ENCODE results near the gene IFNGR2.

DNA sequence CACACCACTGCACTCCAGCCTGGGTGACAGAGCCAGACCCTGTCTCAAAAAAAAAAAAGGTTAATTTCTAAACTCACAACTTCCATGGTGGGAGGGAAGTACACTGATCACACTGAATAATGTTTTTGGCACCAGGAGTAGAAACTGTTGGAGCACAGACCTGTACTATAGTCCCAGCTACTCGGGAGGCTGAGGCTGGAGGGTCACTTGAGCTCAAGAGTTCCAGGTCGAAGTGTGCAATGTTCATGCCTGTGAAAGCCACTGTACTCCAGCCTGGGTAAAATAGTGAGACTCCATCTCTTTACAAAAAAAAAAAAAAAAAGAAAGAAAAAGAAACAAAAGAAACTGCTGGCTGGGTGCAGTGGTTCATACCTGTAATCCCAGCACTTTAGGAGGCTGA is 41.3 kb downstream of the IFNGR2 start:
- TF ChIP-seq, protein P1, sequence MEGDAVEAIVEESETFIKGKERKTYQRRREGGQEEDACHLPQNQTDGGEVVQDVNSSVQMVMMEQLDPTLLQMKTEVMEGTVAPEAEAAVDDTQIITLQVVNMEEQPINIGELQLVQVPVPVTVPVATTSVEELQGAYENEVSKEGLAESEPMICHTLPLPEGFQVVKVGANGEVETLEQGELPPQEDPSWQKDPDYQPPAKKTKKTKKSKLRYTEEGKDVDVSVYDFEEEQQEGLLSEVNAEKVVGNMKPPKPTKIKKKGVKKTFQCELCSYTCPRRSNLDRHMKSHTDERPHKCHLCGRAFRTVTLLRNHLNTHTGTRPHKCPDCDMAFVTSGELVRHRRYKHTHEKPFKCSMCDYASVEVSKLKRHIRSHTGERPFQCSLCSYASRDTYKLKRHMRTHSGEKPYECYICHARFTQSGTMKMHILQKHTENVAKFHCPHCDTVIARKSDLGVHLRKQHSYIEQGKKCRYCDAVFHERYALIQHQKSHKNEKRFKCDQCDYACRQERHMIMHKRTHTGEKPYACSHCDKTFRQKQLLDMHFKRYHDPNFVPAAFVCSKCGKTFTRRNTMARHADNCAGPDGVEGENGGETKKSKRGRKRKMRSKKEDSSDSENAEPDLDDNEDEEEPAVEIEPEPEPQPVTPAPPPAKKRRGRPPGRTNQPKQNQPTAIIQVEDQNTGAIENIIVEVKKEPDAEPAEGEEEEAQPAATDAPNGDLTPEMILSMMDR (conservative IDR thresholded peaks at IDR 0.05; ENCODE audit: low read length), result no peak
- TF ChIP-seq EZH2phosphoT487 (IDR thresholded peaks at IDR 0.05; ENCODE audit: borderline replicate concordance), result no peak
